Bronchial smooth muscle cell (primary cell): ENCODE measurements around the gene SLC22A8. TPM values are rescaled to one million over a fixed set of nuclear protein-coding genes. Genes with fewer than 3 reads are reported as not detected.

Source experiments
- total RNA-seq: library from RNA; depleted of rRNA; stranded (reverse); fragments of >200 nt; gene quantifications from 2 replicates; pipeline ENCODE4 v1.2.1, GENCODE V29; 2014

Gene SLC22A8
- total RNA-seq: under 0.01 TPM in 1 of 2 replicates, not detected in the other

GRCh38 chr11:63015521-63016215 is at the start of gene SLC22A8:
TSS of gene SLC22A8 (minus strand) at chr11:63015841. CDS start at chr11:63014958, 883 bp downstream.

GRCh38 chr11:62984451-62984991 is 31.1 kb downstream of the SLC22A8 start, which contains the start of gene SLC22A6:
TSS of gene SLC22A6 (minus strand) at chr11:62984967. CDS start at chr11:62984690, 277 bp downstream.

Other genes with a start within 250 kb of the SLC22A8 start
- gene TAF6L, start 244.4 kb downstream of the SLC22A8 start, total RNA-seq: 22.2 and 28.9 TPM in 2 replicates
- gene TMEM179B, start 228.4 kb downstream of the SLC22A8 start, total RNA-seq: 19.1 and 23.2 TPM in 2 replicates
- gene TMEM223, start 223.8 kb downstream of the SLC22A8 start, total RNA-seq: 10.7 and 10.9 TPM in 2 replicates
- gene NXF1, start 210.4 kb downstream of the SLC22A8 start, total RNA-seq: 15.4 and 21.0 TPM in 2 replicates
- gene STX5, start 183.8 kb downstream of the SLC22A8 start, total RNA-seq: 42.6 and 50.5 TPM in 2 replicates
- gene TEX54, start 183.0 kb downstream of the SLC22A8 start, total RNA-seq: not detected in 2 replicates
- gene WDR74, start 176.3 kb downstream of the SLC22A8 start, total RNA-seq: 54.7 and 67.1 TPM in 2 replicates
- gene SLC3A2, start 134.9 kb downstream of the SLC22A8 start, total RNA-seq: 174 and 240 TPM in 2 replicates
- 0.09 TPM in 1 of 2 replicates, not detected in the other for gene CHRM1, start 94.5 kb downstream of the SLC22A8 start, total RNA-seq
- not detected in 2 replicates for gene SLC22A6, start 30.9 kb downstream of the SLC22A8 start, total RNA-seq
- gene SLC22A24, start 128.4 kb upstream of the SLC22A8 start, total RNA-seq: not detected in 2 replicates
- not detected in 2 replicates for gene SLC22A25, start 227.8 kb upstream of the SLC22A8 start, total RNA-seq